Erythroblast (primary cell): ENCODE data around the gene OR51B4.

ENCODE experiments used
- GATA1 ChIP-seq: IDR thresholded peaks from 2 replicates; pipeline ENCODE4 v1.6.1; 2011; ENCODE audit warnings: low read depth, mild to moderate bottlenecking, control low read depth, low read length, moderate library complexity
- POLR2A ChIP-seq: IDR thresholded peaks from 2 replicates; pipeline ENCODE4 v1.6.1; 2011; ENCODE audit warnings: mild to moderate bottlenecking, low read length

DNA sequence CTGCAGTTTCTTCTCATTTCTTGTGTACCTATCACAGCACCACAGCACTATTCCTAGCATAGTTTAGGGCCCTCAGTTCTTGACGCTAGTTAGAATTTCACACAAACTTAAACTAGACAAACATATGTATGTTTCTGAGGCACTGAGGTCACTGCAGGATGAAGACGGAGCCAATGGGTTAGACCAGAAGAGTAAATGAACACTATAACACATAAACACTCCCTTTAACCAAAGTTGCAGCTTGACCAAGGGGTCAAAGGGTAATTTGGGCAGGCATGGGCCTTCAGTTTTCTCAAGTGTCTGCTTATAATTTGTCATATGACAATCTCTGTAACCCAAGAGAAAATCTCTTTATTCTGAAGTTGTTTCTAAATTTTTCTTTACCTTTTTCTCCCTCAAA lies 19.1 kb downstream of the OR51B4 start:
- TF ChIP-seq POLR2A (no peak), GATA1 (no peak)
